ENCODE measurements around the gene VPS37C. TPM values are rescaled to one million over a fixed set of nuclear protein-coding genes. Genes with fewer than 3 reads are reported as not detected.

Gene VPS37C
- polyA plus RNA-seq, 2 of the 4 experiments (the other 2 are of a cell fraction): 8.9 to 11.3 TPM

- no peak for TF ChIP-seq ZSCAN20 (CRISPR knock-in tag; IDR thresholded peaks at IDR 0.05)
- TF ChIP-seq RFX5 (IDR thresholded peaks at IDR 0.05): no peak
- TF ChIP-seq ESRRA (IDR thresholded peaks at IDR 0.05; ENCODE audit: borderline replicate concordance, low read length): no peak
- no peak for TF ChIP-seq ZFP36 (IDR thresholded peaks at IDR 0.05; ENCODE audit: borderline replicate concordance, partially characterized antibody)
- TF ChIP-seq KDM5A (IDR thresholded peaks at IDR 0.05): no peak
- no peak for TF ChIP-seq RNF2 (IDR thresholded peaks at IDR 0.05; ENCODE audit: borderline replicate concordance, low read depth)
- TF ChIP-seq MAX (IDR thresholded peaks at IDR 0.05): no peak
Measured at GRCh38 chr11:61162092-61162941, 1.1 kb upstream of the VPS37C start (continued).

- ChIA-PET CTCF (interaction anchor here (1.0 to 1.5 kb wide), 4 partner anchors 16 to 330 kb away, joined by 3 read pairs; no protein-coding TSS in a partner anchor), POLR2A (no interaction called here)
- 19% methylated on average over 24 of the region's 25 CpGs for WGBS (ENCODE audit: missing lambda C conversion rate)
- Histone ChIP-seq H3K9me3 (peaks cover 7% of the 10 kb centered on the region), H3K4me1 (peaks cover 25% of the 10 kb centered on the region), H3K4me3 (peak overlapping the region; percentile 75), H3K27ac (peak overlapping the region; percentile 93 to 98), H3K4me2 (peak overlapping the region; percentile 95)
- FAIRE-seq: no peak
- ATAC-seq: peak in 1 of 2 experiments; percentile 2; a peak in 4 of 6 replicates
- no peak for DNase-seq (ENCODE audit: low read depth in 1 of 2, low spot score in 1 of 2)
- no peak for TF ChIP-seq HOXB13 (CRISPR knock-in tag; IDR thresholded peaks at IDR 0.05; ENCODE audit: low read depth)
- no peak for TF ChIP-seq RFX5 (IDR thresholded peaks at IDR 0.05)
- TF ChIP-seq JUN (IDR thresholded peaks at IDR 0.05): no peak
- no peak for TF ChIP-seq HOXB5 (CRISPR knock-in tag; IDR thresholded peaks at IDR 0.05)
- no peak for TF ChIP-seq PHF8 (IDR thresholded peaks at IDR 0.05; ENCODE audit: borderline replicate concordance, low read depth)
- TF ChIP-seq ESRRA (IDR thresholded peaks at IDR 0.05; ENCODE audit: borderline replicate concordance, low read length): no peak
- no peak for TF ChIP-seq FOSL2 (IDR thresholded peaks at IDR 0.05)
- TF ChIP-seq FOSL2 (CRISPR knock-in tag; IDR thresholded peaks at IDR 0.05): no peak
- no peak for TF ChIP-seq KDM5A (IDR thresholded peaks at IDR 0.05)
- TF ChIP-seq RARB (CRISPR knock-in tag; IDR thresholded peaks at IDR 0.05): no peak
- TF ChIP-seq HOXA7 (CRISPR knock-in tag; IDR thresholded peaks at IDR 0.05): no peak
- no peak for TF ChIP-seq HEYL (CRISPR knock-in tag; IDR thresholded peaks at IDR 0.05)
- TF ChIP-seq MAX (IDR thresholded peaks at IDR 0.05): 0 out of 2 replicates have a peak, but pooled peaks have one; percentile 14
- TF ChIP-seq POLR2A (IDR thresholded peaks at IDR 0.05; ENCODE audit: low read length): peak; percentile 49
- TF ChIP-seq KDM1A (IDR thresholded peaks at IDR 0.05; ENCODE audit: low read depth): peak; percentile 97
- TF ChIP-seq EHMT2 (IDR thresholded peaks at IDR 0.05; ENCODE audit: low read depth): no peak
- TF ChIP-seq RNF2 (IDR thresholded peaks at IDR 0.05; ENCODE audit: borderline replicate concordance, low read depth): no peak
- TF ChIP-seq FOSB (CRISPR knock-in tag; IDR thresholded peaks at IDR 0.05): no peak
- no peak for TF ChIP-seq CBX8 (IDR thresholded peaks at IDR 0.05)
- no peak for TF ChIP-seq NFE2L2 (conservative IDR thresholded peaks at IDR 0.05; ENCODE audit: low read length)
- TF ChIP-seq E2F6 (IDR thresholded peaks at IDR 0.05; ENCODE audit: borderline replicate concordance, low read depth): no peak
- no peak for TF ChIP-seq PBX3 (IDR thresholded peaks at IDR 0.05)
- no peak for TF ChIP-seq EHF (CRISPR knock-in tag; IDR thresholded peaks at IDR 0.05)
- TF ChIP-seq RAD21 (conservative IDR thresholded peaks at IDR 0.05 in 1 of 2, IDR thresholded peaks at IDR 0.05 in 1 of 2): no peak
- TF ChIP-seq EP300 (IDR thresholded peaks at IDR 0.05): no peak
- TF ChIP-seq SREBF2 (IDR thresholded peaks at IDR 0.05): no peak
- TF ChIP-seq HES2 (IDR thresholded peaks at IDR 0.05): no peak
- TF ChIP-seq CEBPB (IDR thresholded peaks at IDR 0.05): no peak
- TF ChIP-seq RCOR1 (IDR thresholded peaks at IDR 0.05; ENCODE audit: low read depth, low read length): 0 out of 2 replicates have a peak, but pooled peaks have one; percentile 71
- no peak for TF ChIP-seq MAZ (IDR thresholded peaks at IDR 0.05; ENCODE audit: borderline replicate concordance, low read depth, low read length)
- no peak for TF ChIP-seq USF2 (IDR thresholded peaks at IDR 0.05)
- TF ChIP-seq ELK1 (IDR thresholded peaks at IDR 0.05; ENCODE audit: low read depth, low read length): no peak
- TF ChIP-seq BHLHE40 (IDR thresholded peaks at IDR 0.05; ENCODE audit: low read depth, low read length): no peak
Measured at GRCh38 chr11:61160487-61161189, 588 bp downstream of the VPS37C start.
